Heart right ventricle (tissue), 16 donors: ENCODE measurements around the gene HOTAIR. TPM values are rescaled to one million over a fixed set of nuclear protein-coding genes. Genes with fewer than 3 reads are reported as not detected.

Experiments
- ATAC-seq, 8 donors: fragments of 200-7000 bp; cut with Tn5 transposase; one replicate each; pipeline ENCODE4 v1.9.1; 2020; ENCODE audit warnings: mild to moderate bottlenecking in 8 of 8, moderate library complexity in 8 of 8, moderate number of reproducible peaks in 1 of 8
- DNase-seq, 2 donors: peaks; one replicate each; pipeline ENCODE4 v3.0.0-alpha.2; 2020
- H3K27ac ChIP-seq, 10 donors: fragments of 200-600 bp; sonication (generic) in 2 of 10; one replicate each; pipeline versions ENCODE4 v1.5.0 to v1.8.0; 2020 to 2022; ENCODE audit warnings: mild to moderate bottlenecking in 3 of 10
- H3K27me3 ChIP-seq, 7 donors: fragments of 200-600 bp; one replicate each; pipeline ENCODE4 v1.8.0; 2021 to 2022; ENCODE audit warnings: mild to moderate bottlenecking in 2 of 7
- H3K36me3 ChIP-seq, 9 donors: fragments of 200-600 bp; sonication (generic) in 1 of 9; one replicate each; pipeline versions ENCODE4 v1.5.0 to v1.8.0; 2020 to 2022; ENCODE audit warnings: mild to moderate bottlenecking in 2 of 9
- H3K4me1 ChIP-seq, 9 donors: fragments of 200-600 bp; sonication (generic) in 1 of 9; one replicate each; pipeline versions ENCODE4 v1.5.0 to v1.8.0; 2020 to 2022; ENCODE audit warnings: mild to moderate bottlenecking in 4 of 9
- H3K4me3 ChIP-seq, 10 donors: fragments of 200-600 bp; sonication (generic) in 2 of 10; one replicate each; pipeline versions ENCODE4 v1.5.0 to v1.8.0; 2020 to 2022; ENCODE audit warnings: mild to moderate bottlenecking in 7 of 10, moderate library complexity in 2 of 10
- H3K9me3 ChIP-seq, 11 donors: fragments of 200-600 bp in 10 of 11; sonication (generic) in 2 of 11; one replicate each; pipeline versions ENCODE4 v1.5.0 to v1.8.0; 2013 to 2022; ENCODE audit warnings: mild to moderate bottlenecking in 2 of 11, control low read depth in 1 of 11, moderate library complexity in 1 of 11
- CTCF ChIP-seq, 9 donors: fragments of 200-600 bp; sonication (generic) in 2 of 9; IDR thresholded peaks; one replicate each; pipeline versions ENCODE4 v1.5.0 to v1.8.0; 2021 to 2022; ENCODE audit warnings: antibody characterized with exemption in 9 of 9, mild to moderate bottlenecking in 5 of 9, moderate library complexity in 1 of 9
- WGBS, 2 donors: extraction: QIAGEN DNeasy Blood & Tissue Kit; methylation state at CpG; one replicate each; pipeline ENCODE4 v1.1.7; 2013; ENCODE audit warnings: inconsistent platforms in 1 of 2; 5-methylcytosine and 5-hydroxymethylcytosine counted together
- intact Hi-C, 10 donors: fragments of 100-400 bp; cut with DNase I; formaldehyde crosslinking; loops; one replicate each; pipeline versions ENCODE4 v1.11.1 to v1.14.2; 2022
- polyA plus RNA-seq, 2 donors: library from polyadenylated mRNA; stranded (reverse); fragments of 200-250 nt; gene quantifications; one replicate each; pipeline ENCODE4 v1.2.3, GENCODE V29; 2013
- total RNA-seq, 10 donors: library from RNA; stranded (reverse); fragmentation: NEBNext Ultra II Directional in 3 of 10; extraction: Animal tissue kit (Norgen Biotek cat#: 25700) in 3 of 10; gene quantifications; one replicate each; pipeline versions ENCODE4 v1.2.1 to v1.2.4, GENCODE V29; 2021 to 2023
- donor health status: Arrhythmogenic right ventricular cardiomyopathy.
- donor health status: ischemic (EF 13 %, LVEDD 7.1; RV severe dilation, severe dysfunction).
- donor health status: healthy with polysubstance abuse.
- donor health status: DM: no; HTN: yes; CAD: no.
- donor health status: DM: no; HTN: no; CAD: no.
- donor health status: ischemic (EF 25% LVEDD 6.9; RV normal size, moderate dysfunction).
- donor health status: ischemic (EF 25% LVEDD 5.7; RV mildly dilated, moderate dysfunction).
- donor health status: healthy.
- donor health status: DM: yes; HTN: yes; CAD: no.
- donor health status: Ischemic cardiomyopathy.
- donor health status: ischemic (EF 35%, LVEDD 5.7; RV mildly dilated, moderate dysfunction).
- donor health status: nonischemic (EF 11% LVEDD 7.7; RV severe dilation, severe dysfunction).
- donor health status: DM: yes; HTN: yes; CAD: no.
- donor health status: PGD.
- donor health status: ischemic (EF 29% LVEDD 5.4; RV normal size, mild dysfunction).
- donor health status: nonischemic (EF 23%, LVEDD 6.1; RV moderate dilation, normal function).

Gene HOTAIR
- total and polyA plus RNA-seq, 12 donors, result not detected

- peaks cover 69 to 100% (median 100%) of the 10 kb centered on the region in 7 donors for H3K27me3 ChIP-seq
- ATAC-seq (no peak), DNase-seq (no peak)
- no peaks in the 10 kb centered on the region for H3K36me3 ChIP-seq
- H3K9me3 ChIP-seq, result no peaks in the 10 kb centered on the region
- no peak overlapping the region for H3K4me3 ChIP-seq
- no peak for TF ChIP-seq CTCF (IDR thresholded peaks at IDR 0.05)
- intact Hi-C loops, result no loop called here
- H3K4me1 ChIP-seq, result peaks cover 0 to 14% (median 6%) of the 10 kb centered on the region in 9 donors
- no peak overlapping the region for H3K27ac ChIP-seq
These were observed 27.0 kb downstream of the HOTAIR start for GRCh38 chr12:53947743-53948142.

- no peak for TF ChIP-seq CTCF (IDR thresholded peaks at IDR 0.05)
- Histone ChIP-seq H3K36me3 (no peaks in the 10 kb centered on the region), H3K27ac (no peak overlapping the region), H3K4me3 (no peak overlapping the region), H3K4me1 (no peaks in the 10 kb centered on the region), H3K9me3 (no peaks in the 10 kb centered on the region), H3K27me3 (peaks cover 51 to 100% (median 100%) of the 10 kb centered on the region in 7 donors)
- no peak for DNase-seq
- no peak for ATAC-seq
- WGBS, 2 donors, result 3 to 6% methylated on average over 51 of the region's 51 CpGs
- intact Hi-C loops, result no loop called here
These were observed 29.6 kb downstream of the HOTAIR start for GRCh38 chr12:53944907-53945847.

GRCh38 chr12:53944209-53944608 lies 30.5 kb downstream of the HOTAIR start:
- WGBS, 2 donors, result 11 to 15% methylated on average over 4 of the region's 4 CpGs
- peaks cover 54 to 100% (median 100%) of the 10 kb centered on the region in 7 donors for H3K27me3 ChIP-seq
- no peak overlapping the region for H3K27ac ChIP-seq
- intact Hi-C loops, result no loop called here
- no peaks in the 10 kb centered on the region for H3K9me3 ChIP-seq
- H3K4me1 ChIP-seq, result no peaks in the 10 kb centered on the region
- no peak overlapping the region for H3K4me3 ChIP-seq
- TF ChIP-seq CTCF (IDR thresholded peaks at IDR 0.05), result no peak
- H3K36me3 ChIP-seq, result no peaks in the 10 kb centered on the region
- DNase-seq, result no peak
- no peak for ATAC-seq

GRCh38 chr12:53942467-53942997 lies 32.2 kb downstream of the HOTAIR start:
- intact Hi-C loops, result no loop called here
- Histone ChIP-seq H3K36me3 (no peaks in the 10 kb centered on the region), H3K9me3 (no peaks in the 10 kb centered on the region), H3K27me3 (peaks cover 66 to 100% (median 100%) of the 10 kb centered on the region in 7 donors), H3K27ac (no peak overlapping the region), H3K4me1 (peaks cover 0 to 9% (median 4%) of the 10 kb centered on the region in 9 donors), H3K4me3 (no peak overlapping the region)
- WGBS, 2 donors, result 5 to 16% methylated on average over 2 of the region's 2 CpGs
- no peak for TF ChIP-seq CTCF (IDR thresholded peaks at IDR 0.05)
- ATAC-seq, result no peak
- DNase-seq, result no peak
